ENCODE results near the gene KLHL22. TPM values are rescaled to one million over a fixed set of nuclear protein-coding genes. Genes with fewer than 3 reads are reported as not detected.

Gene KLHL22
- total RNA-seq, 4 donors from 2014 or later = 14.1 to 73.8 (median 42.7) TPM

GRCh38 chr22:20427104-20427944 is 68.3 kb downstream of the KLHL22 start:
- intact Hi-C loops (cut with DNase I; ENCODE audit: low total_unique reads) = no loop called here
- peaks cover 0 to 20% of the 10 kb centered on the region in 2 donors for H3K4me1 ChIP-seq
- TF ChIP-seq CTCF (IDR thresholded peaks at IDR 0.05) (no peak), POLR2A (IDR thresholded peaks at IDR 0.05) (no peak)
- H3K27me3 ChIP-seq = no peaks in the 10 kb centered on the region
- H3K9me3 ChIP-seq = no peaks in the 10 kb centered on the region
- no peak overlapping the region for H3K27ac ChIP-seq
- H3K4me3 ChIP-seq = no peak overlapping the region
- no peak for DNase-seq
- H3K36me3 ChIP-seq = no peaks in the 10 kb centered on the region

- no peak for DNase-seq
- no peak overlapping the region for H3K4me3 ChIP-seq
- intact Hi-C loops (cut with DNase I; ENCODE audit: low total_unique reads) = no loop called here
Observed at GRCh38 chr22:20426259-20426615, 69.4 kb downstream of the KLHL22 start.

GRCh38 chr22:20425566-20426258 is 69.9 kb downstream of the KLHL22 start:
- no peak overlapping the region for H3K4me3 ChIP-seq
- H3K27ac ChIP-seq = no peak overlapping the region
- TF ChIP-seq CTCF (IDR thresholded peaks at IDR 0.05) (no peak), POLR2A (IDR thresholded peaks at IDR 0.05) (no peak)
- no peaks in the 10 kb centered on the region for H3K36me3 ChIP-seq
- peaks cover 0 to 16% of the 10 kb centered on the region in 2 donors for H3K4me1 ChIP-seq
- H3K9me3 ChIP-seq = no peaks in the 10 kb centered on the region
- intact Hi-C loops (cut with DNase I; ENCODE audit: low total_unique reads) = no loop called here
- H3K27me3 ChIP-seq = no peaks in the 10 kb centered on the region
- DNase-seq = no peak

More at GRCh38 chr22:20426259-20426615, 69.4 kb downstream of the KLHL22 start:
- Histone ChIP-seq H3K27ac (no peak overlapping the region), H3K27me3 (no peaks in the 10 kb centered on the region), H3K36me3 (no peaks in the 10 kb centered on the region), H3K9me3 (no peaks in the 10 kb centered on the region), H3K4me1 (peaks cover 0 to 20% of the 10 kb centered on the region in 2 donors)
- TF ChIP-seq CTCF (IDR thresholded peaks at IDR 0.05) (no peak), POLR2A (IDR thresholded peaks at IDR 0.05) (no peak)

- DNase-seq = peak; percentile 51 to 53
- Histone ChIP-seq H3K4me3 (no peak overlapping the region), H3K27me3 (no peaks in the 10 kb centered on the region), H3K9me3 (no peaks in the 10 kb centered on the region), H3K36me3 (no peaks in the 10 kb centered on the region), H3K4me1 (peaks cover 0 to 14% of the 10 kb centered on the region in 2 donors), H3K27ac (peak overlapping the region in 1 of 2 donors; percentile 61)
- TF ChIP-seq POLR2A (IDR thresholded peaks at IDR 0.05) = no peak
- no peak for TF ChIP-seq CTCF (IDR thresholded peaks at IDR 0.05)
- intact Hi-C loops (cut with DNase I; ENCODE audit: low total_unique reads) = no loop called here
Observed at GRCh38 chr22:20424932-20425565, 70.5 kb downstream of the KLHL22 start.

GRCh38 chr22:20424568-20424931 is 71.0 kb downstream of the KLHL22 start:
- intact Hi-C loops (cut with DNase I; ENCODE audit: low total_unique reads) = no loop called here
- no peak overlapping the region for H3K4me3 ChIP-seq
- TF ChIP-seq POLR2A (IDR thresholded peaks at IDR 0.05) (no peak), CTCF (IDR thresholded peaks at IDR 0.05) (no peak)
- no peaks in the 10 kb centered on the region for H3K9me3 ChIP-seq
- no peaks in the 10 kb centered on the region for H3K27me3 ChIP-seq
- H3K36me3 ChIP-seq = no peaks in the 10 kb centered on the region
- peak overlapping the region; percentile 2 to 61 for H3K27ac ChIP-seq
- no peak for DNase-seq
- H3K4me1 ChIP-seq = peaks cover 0 to 14% of the 10 kb centered on the region in 2 donors

All from uterus (tissue), 4 donors.